HEK293 (cell line): ENCODE results near the gene SLC37A2.

Source experiments
- CTCF ChIA-PET: fragments of 350-600 bp; formaldehyde crosslinking; extraction: SDS; loops from one replicate; lab custom pipeline; 2021; ENCODE audit warnings: antibody characterized with exemption; lab: Yijun Ruan, JAX
- POLR2A ChIA-PET: fragments of 300-600 bp; formaldehyde crosslinking; extraction: SDS; loops from one replicate; lab custom pipeline; 2020; ENCODE audit warnings: antibody characterized with exemption, inconsistent platforms; lab: Yijun Ruan, JAX
- H3K27ac ChIP-seq: fragments of 200-500 bp; sonication (Bioruptor generic); 2 replicates; pipeline ENCODE4 v1.5.1; 2014; ENCODE audit warnings: low read depth, low read length, control low read depth, inconsistent platforms; ENCODE audit errors: extremely low read depth
- H3K36me3 ChIP-seq, 2 experiments: fragments of 200-500 bp in 1 of 2; sonication (Bioruptor generic) in 1 of 2; 1 replicate in 1 of 2; 2 replicates in 1 of 2; pipeline ENCODE4 v1.5.1; 2014 to 2017; ENCODE audit warnings: inconsistent platforms in 2 of 2, low read length in 2 of 2; ENCODE audit not compliant: control insufficient read depth in 2 of 2, insufficient read depth in 1 of 2
- H3K4me1 ChIP-seq: fragments of 200-500 bp; sonication (Bioruptor generic); 2 replicates; pipeline ENCODE4 v1.5.1; 2014; ENCODE audit warnings: mild to moderate bottlenecking, low read length, inconsistent platforms; ENCODE audit not compliant: control insufficient read depth, insufficient read depth
- H3K4me3 ChIP-seq: 2 replicates; pipeline ENCODE4 v1.5.1; 2011; ENCODE audit warnings: low read depth, mild to moderate bottlenecking, control low read depth, low read length, moderate library complexity
- H3K9me3 ChIP-seq: fragments of 200-500 bp; sonication (Bioruptor generic); 2 replicates; pipeline ENCODE4 v1.5.1; 2014; ENCODE audit warnings: low read depth, low read length, inconsistent platforms; ENCODE audit not compliant: control insufficient read depth, insufficient read depth
- ATF2 ChIP-seq: fragments of 450-650 bp; formaldehyde crosslinking; IDR thresholded peaks from 2 replicates; pipeline ENCODE4 v1.5.1; 2016; ENCODE audit warnings: missing biosample characterization, missing genetic modification characterization, low read depth
- BCL11A ChIP-seq: fragments of 450-650 bp; formaldehyde crosslinking; IDR thresholded peaks from 2 replicates; pipeline ENCODE4 v1.5.1; 2016; ENCODE audit warnings: low read depth, missing biosample characterization, missing genetic modification characterization
- BCL11B ChIP-seq: fragments of 450-650 bp; formaldehyde crosslinking; IDR thresholded peaks from 2 replicates; pipeline ENCODE4 v1.5.1; 2016; ENCODE audit warnings: low read depth, missing biosample characterization, missing genetic modification characterization
- EGR2 ChIP-seq: fragments of 450-650 bp; formaldehyde crosslinking; IDR thresholded peaks from 2 replicates; pipeline ENCODE4 v1.5.1; 2016; ENCODE audit warnings: low read depth, missing biosample characterization, missing genetic modification characterization
- GLIS2 ChIP-seq: fragments of 450-650 bp; formaldehyde crosslinking; IDR thresholded peaks from 2 replicates; pipeline ENCODE4 v1.5.1; 2016; ENCODE audit warnings: missing biosample characterization, missing genetic modification characterization
- HOXD13 ChIP-seq: sonication (generic); formaldehyde crosslinking; IDR thresholded peaks from 2 replicates; pipeline ENCODE4 v1.8.0; 2022; ENCODE audit warnings: missing genetic modification reagents, borderline replicate concordance
- INSM2 ChIP-seq: fragments of 450-650 bp; formaldehyde crosslinking; IDR thresholded peaks from 2 replicates; pipeline ENCODE4 v1.5.1; 2016; ENCODE audit warnings: missing biosample characterization, missing genetic modification characterization
- KLF8 ChIP-seq: fragments of 450-650 bp; formaldehyde crosslinking; IDR thresholded peaks from 2 replicates; pipeline ENCODE4 v1.5.1; 2016; ENCODE audit warnings: missing biosample characterization, missing genetic modification characterization
- PRDM1 ChIP-seq: fragments of 450-650 bp; formaldehyde crosslinking; IDR thresholded peaks from 2 replicates; pipeline ENCODE4; 2016; ENCODE audit warnings: missing biosample characterization, missing genetic modification characterization
- SALL2 ChIP-seq: fragments of 450-650 bp; formaldehyde crosslinking; IDR thresholded peaks from 2 replicates; pipeline ENCODE4 v1.5.0; 2017; ENCODE audit warnings: missing biosample characterization, mild to moderate bottlenecking, missing genetic modification characterization, borderline replicate concordance
- ZBTB6 ChIP-seq: fragments of 450-650 bp; formaldehyde crosslinking; IDR thresholded peaks from 2 replicates; pipeline ENCODE4 v1.5.1; 2017; ENCODE audit warnings: missing biosample characterization, missing genetic modification characterization
- ZBTB7A ChIP-seq: fragments of 450-650 bp; formaldehyde crosslinking; IDR thresholded peaks from 2 replicates; pipeline ENCODE4 v1.5.1; 2016; ENCODE audit warnings: low read depth, missing biosample characterization, missing genetic modification characterization
- ZFHX2 ChIP-seq: fragments of 450-650 bp; formaldehyde crosslinking; conservative IDR thresholded peaks from 2 replicates; pipeline ENCODE4 v1.5.1; 2016; ENCODE audit warnings: missing biosample characterization, missing genetic modification characterization
- ZFP37 ChIP-seq: fragments of 450-650 bp; formaldehyde crosslinking; IDR thresholded peaks from 2 replicates; pipeline ENCODE4 v1.5.1; 2016; ENCODE audit warnings: missing biosample characterization, missing genetic modification characterization
- ZNF10 ChIP-seq: fragments of 450-650 bp; formaldehyde crosslinking; IDR thresholded peaks from 2 replicates; pipeline ENCODE4 v1.5.1; 2017; ENCODE audit warnings: missing biosample characterization, missing genetic modification characterization
- ZNF148 ChIP-seq: fragments of 450-650 bp; formaldehyde crosslinking; IDR thresholded peaks from 2 replicates; pipeline ENCODE4 v1.5.0; 2017; ENCODE audit warnings: missing biosample characterization, missing genetic modification characterization, borderline replicate concordance
- ZNF248 ChIP-seq: fragments of 450-650 bp; formaldehyde crosslinking; IDR thresholded peaks from 2 replicates; pipeline ENCODE4 v1.5.1; 2017; ENCODE audit warnings: missing biosample characterization, missing genetic modification characterization
- ZNF354C ChIP-seq: fragments of 450-650 bp; formaldehyde crosslinking; IDR thresholded peaks from 2 replicates; pipeline ENCODE4 v1.5.1; 2016; ENCODE audit warnings: missing biosample characterization, missing genetic modification characterization, low read depth, borderline replicate concordance
- ZNF416 ChIP-seq: fragments of 450-650 bp; formaldehyde crosslinking; IDR thresholded peaks from 2 replicates; pipeline ENCODE4 v1.5.1; 2016; ENCODE audit warnings: missing biosample characterization, missing genetic modification characterization
- ZNF549 ChIP-seq: fragments of 450-650 bp; IDR thresholded peaks from 2 replicates; pipeline ENCODE4 v1.5.1; 2018; ENCODE audit warnings: missing biosample characterization, missing genetic modification characterization, mild to moderate bottlenecking, inconsistent platforms, moderate library complexity
- ZNF585B ChIP-seq: fragments of 450-650 bp; formaldehyde crosslinking; IDR thresholded peaks from 2 replicates; pipeline ENCODE4 v1.5.1; 2016; ENCODE audit warnings: missing biosample characterization, missing genetic modification characterization
- ZNF626 ChIP-seq: fragments of 450-650 bp; sonication (Bioruptor Pico); formaldehyde crosslinking; IDR thresholded peaks from 2 replicates; pipeline ENCODE4 v1.5.1; 2018; ENCODE audit warnings: missing biosample characterization, missing genetic modification characterization, inconsistent platforms
- ZNF654 ChIP-seq: fragments of 450-650 bp; formaldehyde crosslinking; IDR thresholded peaks from 2 replicates; pipeline ENCODE4 v1.5.1; 2016; ENCODE audit warnings: low read depth, missing biosample characterization, missing genetic modification characterization
- ZNF660 ChIP-seq: fragments of 450-650 bp; IDR thresholded peaks from 2 replicates; pipeline ENCODE4 v1.5.1; 2018; ENCODE audit warnings: missing biosample characterization, mild to moderate bottlenecking, missing genetic modification characterization
- ZNF664 ChIP-seq: fragments of 450-650 bp; formaldehyde crosslinking; IDR thresholded peaks from 2 replicates; pipeline ENCODE4 v1.5.1; 2016; ENCODE audit warnings: missing biosample characterization, missing genetic modification characterization
- ZNF768 ChIP-seq: fragments of 450-650 bp; formaldehyde crosslinking; IDR thresholded peaks from 2 replicates; pipeline ENCODE4 v1.5.1; 2018; ENCODE audit warnings: missing biosample characterization, mild to moderate bottlenecking, missing genetic modification characterization
- TF ChIP-seq, protein P1 (sequence below): sonication (generic); formaldehyde crosslinking; IDR thresholded peaks from 2 replicates; pipeline ENCODE4 v1.8.1; 2022; ENCODE audit warnings: mild to moderate bottlenecking, moderate library complexity, missing genetic modification reagents

Gene SLC37A2

GRCh38 chr11:125128450-125128849 is 65.3 kb downstream of the SLC37A2 start:
- CTCF ChIA-PET = interaction anchor here (1.3 kb wide), 1 partner anchor 14 kb away, joined by 7 read pairs; no protein-coding TSS in a partner anchor
- Histone ChIP-seq H3K27ac (no peak overlapping the region), H3K9me3 (no peaks in the 10 kb centered on the region)
- TF ChIP-seq ZNF549 (tag by site-specific recombination) (no peak), ZNF654 (tag by site-specific recombination) (no peak), ZFP37 (no peak), HOXD13 (CRISPR knock-in tag) (no peak), ZBTB6 (tag by site-specific recombination) (no peak), ZBTB7A (no peak), ZNF354C (tag by site-specific recombination) (no peak), ZNF585B (tag by site-specific recombination) (no peak), ZNF660 (tag by site-specific recombination) (no peak), EGR2 (tag by site-specific recombination) (no peak)
- TF ChIP-seq, all 188 proteins: peak for 0
- POLR2A ChIA-PET = interaction anchor here (0.9 kb wide), 1 partner anchor 12 kb away, joined by 5 read pairs; no protein-coding TSS in a partner anchor
- Histone ChIP-seq H3K4me1 (no peaks in the 10 kb centered on the region), H3K4me3 (no peak overlapping the region), H3K36me3 (no peaks in the 10 kb centered on the region)

DNA sequence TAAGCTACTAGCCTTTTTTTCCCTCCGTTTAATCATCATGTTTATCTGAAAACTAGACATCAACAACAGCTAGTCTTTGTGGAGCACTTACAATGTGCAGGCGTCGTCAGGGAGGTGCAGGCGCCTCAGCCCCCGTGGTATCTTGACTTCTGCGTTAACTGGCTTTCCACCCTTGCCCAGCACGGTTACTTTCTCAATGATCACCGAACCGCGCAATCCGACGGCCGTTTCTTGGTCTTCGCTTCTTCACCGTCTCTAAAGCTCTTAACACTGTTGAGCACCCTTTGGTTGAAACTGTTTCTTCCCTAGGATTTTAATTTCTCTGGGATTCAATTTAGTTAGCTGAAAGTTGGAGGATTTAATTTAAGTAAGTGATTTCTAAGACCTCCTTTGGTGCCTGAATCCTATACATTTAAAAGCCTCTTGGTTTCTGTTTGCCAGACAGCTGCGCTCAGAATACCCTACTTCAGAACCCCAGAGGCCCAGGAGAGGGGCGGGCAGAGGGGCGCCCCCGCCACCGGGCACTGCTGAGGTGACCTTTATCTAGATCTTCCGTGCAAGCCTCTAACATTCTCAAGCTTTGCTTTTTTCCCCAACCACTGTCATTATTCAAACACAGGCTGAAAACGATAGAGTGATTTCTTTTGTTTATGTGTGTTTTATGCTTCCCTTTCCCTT is 66.3 kb downstream of the SLC37A2 start:
- Histone ChIP-seq H3K9me3 (no peaks in the 10 kb centered on the region), H3K27ac (no peak overlapping the region), H3K36me3 (no peaks in the 10 kb centered on the region), H3K4me1 (no peaks in the 10 kb centered on the region), H3K4me3 (no peak overlapping the region)
- ChIA-PET CTCF (interaction anchor here (1.2 kb wide), 2 partner anchors 11 to 38 kb away, joined by 3 to 4 read pairs; no protein-coding TSS in a partner anchor), POLR2A (interaction anchor here (0.9 kb wide), 1 partner anchor 11 kb away, joined by 5 read pairs; no protein-coding TSS in a partner anchor)
- TF ChIP-seq ZNF768 (tag by site-specific recombination) (no peak), BCL11A (tag by site-specific recombination) (no peak), SALL2 (tag by site-specific recombination) (no peak), ZNF654 (tag by site-specific recombination) (no peak), ZNF664 (tag by site-specific recombination) (no peak), ZNF248 (no peak), ZFP37 (no peak), KLF8 (tag by site-specific recombination) (no peak), GLIS2 (tag by site-specific recombination) (no peak), INSM2 (tag by site-specific recombination) (no peak), EGR2 (tag by site-specific recombination) (no peak), PRDM1 (tag by site-specific recombination) (no peak), ZNF626 (no peak), ATF2 (tag by site-specific recombination) (no peak), BCL11B (tag by site-specific recombination) (no peak), ZNF416 (tag by site-specific recombination) (no peak), ZNF148 (no peak), ZFHX2 (tag by site-specific recombination) (no peak), ZNF10 (tag by site-specific recombination) (no peak)
- TF ChIP-seq, protein P1, sequence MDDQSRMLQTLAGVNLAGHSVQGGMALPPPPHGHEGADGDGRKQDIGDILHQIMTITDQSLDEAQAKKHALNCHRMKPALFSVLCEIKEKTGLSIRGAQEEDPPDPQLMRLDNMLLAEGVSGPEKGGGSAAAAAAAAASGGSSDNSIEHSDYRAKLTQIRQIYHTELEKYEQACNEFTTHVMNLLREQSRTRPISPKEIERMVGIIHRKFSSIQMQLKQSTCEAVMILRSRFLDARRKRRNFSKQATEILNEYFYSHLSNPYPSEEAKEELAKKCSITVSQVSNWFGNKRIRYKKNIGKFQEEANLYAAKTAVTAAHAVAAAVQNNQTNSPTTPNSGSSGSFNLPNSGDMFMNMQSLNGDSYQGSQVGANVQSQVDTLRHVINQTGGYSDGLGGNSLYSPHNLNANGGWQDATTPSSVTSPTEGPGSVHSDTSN (CRISPR knock-in tag) = no peak
